H1 (cell line): ENCODE measurements around the gene CXCL12. TPM values are rescaled to one million over a fixed set of nuclear protein-coding genes. Genes with fewer than 3 reads are reported as not detected.

Experiments used
- CTCF ChIA-PET: fragments of 300-600 bp; sonication (Branson Sonifier 250); formaldehyde crosslinking; loops from one replicate; lab custom pipeline; 2021; ENCODE audit not compliant: partially characterized antibody; lab: Charles Lee
- POLR2A ChIA-PET: fragments of 300-600 bp; sonication (Branson Sonifier 250); formaldehyde crosslinking; loops from one replicate; lab custom pipeline; 2021; ENCODE audit warnings: inconsistent platforms; ENCODE audit not compliant: partially characterized antibody; lab: Charles Lee
- DNase-seq, 2 experiments: peaks; one replicate each; pipeline versions ENCODE4 v3.0.0 to v3.0.0-alpha.2; 2010 to 2022; ENCODE audit warnings: low spot score in 2 of 2, low read depth in 1 of 2, mixed read lengths in 1 of 2
- FAIRE-seq: peaks from 2 replicates; lab custom pipeline; 2011; peaks lifted over from hg19 to GRCh38; lab: Jason Lieb, UNC
- H2AFZ ChIP-seq: 2 replicates; pipeline ENCODE4 v1.8.1; 2012; ENCODE audit warnings: low read length, inconsistent platforms
- H2AK5ac ChIP-seq: 2 replicates; pipeline ENCODE4 v1.6.1; 2013; ENCODE audit warnings: low read depth, low read length
- H2BK120ac ChIP-seq: replicated peaks from 2 replicates; pipeline ENCODE3; 2013; ENCODE audit warnings: low read depth, low read length, inconsistent platforms
- H2BK12ac ChIP-seq: 2 replicates; pipeline ENCODE4 v1.6.1; 2013; ENCODE audit warnings: low read depth, low read length
- H2BK15ac ChIP-seq: 2 replicates; pipeline ENCODE4 v1.6.1; 2013; ENCODE audit warnings: low read length
- H2BK20ac ChIP-seq: 2 replicates; pipeline ENCODE4 v1.6.1; 2013; ENCODE audit warnings: low read length
- H2BK5ac ChIP-seq: 2 replicates; pipeline ENCODE4 v1.6.1; 2013; ENCODE audit warnings: low read depth, low read length
- H3K14ac ChIP-seq: 2 replicates; pipeline ENCODE4 v1.6.1; 2013; ENCODE audit warnings: inconsistent platforms; ENCODE audit not compliant: insufficient read length
- H3K18ac ChIP-seq: 2 replicates; pipeline ENCODE4 v1.6.1; 2013; ENCODE audit warnings: low read length; ENCODE audit errors: extremely low read depth
- H3K23ac ChIP-seq: 2 replicates; pipeline ENCODE4 v1.6.1; 2013; ENCODE audit warnings: inconsistent platforms; ENCODE audit not compliant: insufficient read length
- H3K23me2 ChIP-seq: 2 replicates; pipeline ENCODE4 v1.6.1; 2013; ENCODE audit warnings: low read depth, low read length
- H3K27ac ChIP-seq: 2 replicates; pipeline ENCODE4 v1.6.1; 2011; ENCODE audit warnings: low read depth, low read length, inconsistent platforms
- H3K27me3 ChIP-seq, 4 experiments: replicated peaks in 1 of 4; 1 replicate in 1 of 4; 2 replicates in 3 of 4; pipeline versions ENCODE4 v1.6.1 to v1.8.1; 2011 to 2013; ENCODE audit warnings: low read length in 3 of 4, mild to moderate bottlenecking in 3 of 4, inconsistent platforms in 2 of 4, mixed read lengths in 2 of 4, moderate library complexity in 1 of 4; ENCODE audit not compliant: control insufficient read depth in 3 of 4, insufficient read depth in 3 of 4; ENCODE audit errors: extremely low read depth in 1 of 4
- H3K36me3 ChIP-seq, 4 experiments: 2 replicates each; pipeline versions ENCODE4 v1.6.1 to v1.8.1; 2011 to 2013; ENCODE audit warnings: mild to moderate bottlenecking in 4 of 4, low read length in 3 of 4, moderate library complexity in 2 of 4, control low read depth in 1 of 4, inconsistent platforms in 1 of 4; ENCODE audit not compliant: insufficient read depth in 4 of 4, control insufficient read depth in 2 of 4
- H3K4ac ChIP-seq: replicated peaks from 2 replicates; pipeline ENCODE3; 2013; ENCODE audit warnings: low read length, low read depth, mixed read lengths, inconsistent platforms; ENCODE audit not compliant: insufficient read length
- H3K4me1 ChIP-seq, 4 experiments: replicated peaks in 1 of 4; 1 replicate in 1 of 4; 2 replicates in 3 of 4; pipeline versions ENCODE4 v1.6.1 to v1.8.1; 2011 to 2013; ENCODE audit warnings: low read length in 3 of 4, inconsistent platforms in 2 of 4, mixed read lengths in 1 of 4; ENCODE audit not compliant: insufficient read depth in 4 of 4, control insufficient read depth in 3 of 4
- H3K4me2 ChIP-seq, 2 experiments: 2 replicates each; pipeline versions ENCODE4 v1.6.1 to v1.8.1; 2011 to 2013; ENCODE audit warnings: low read depth in 2 of 2, low read length in 2 of 2, control low read depth in 1 of 2, inconsistent platforms in 1 of 2, mild to moderate bottlenecking in 1 of 2; ENCODE audit not compliant: insufficient read depth in 1 of 2
- H3K4me3 ChIP-seq, 4 experiments: fragments of 200-600, 300-600 bp in 1 of 4; sonication (generic), shearing (Covaris generic), sonication (Bioruptor Twin) in 1 of 4; 2 replicates each; pipeline versions ENCODE4 v1.5.1 to v1.8.1; 2011 to 2016; ENCODE audit warnings: low read length in 4 of 4, low read depth in 3 of 4, control low read depth in 2 of 4, inconsistent platforms in 2 of 4, mild to moderate bottlenecking in 2 of 4, mixed read lengths in 1 of 4, moderate library complexity in 1 of 4; ENCODE audit not compliant: insufficient read depth in 2 of 4; ENCODE audit errors: extremely low read depth in 1 of 4
- H3K56ac ChIP-seq: replicated peaks from 2 replicates; pipeline ENCODE3; 2013; ENCODE audit warnings: low read depth, mild to moderate bottlenecking, mixed read lengths, low read length, inconsistent platforms; ENCODE audit not compliant: insufficient read length
- H3K79me1 ChIP-seq: 2 replicates; pipeline ENCODE4 v1.6.1; 2013; ENCODE audit warnings: low read depth, low read length, control low read depth
- H3K79me2 ChIP-seq, 2 experiments: 2 replicates each; pipeline versions ENCODE4 v1.6.1 to v1.8.1; 2012 to 2013; ENCODE audit warnings: low read length in 2 of 2, mild to moderate bottlenecking in 2 of 2, inconsistent platforms in 1 of 2; ENCODE audit not compliant: insufficient read depth in 2 of 2, control insufficient read depth in 1 of 2
- H3K9ac ChIP-seq, 4 experiments: replicated peaks in 1 of 4; 1 replicate in 1 of 4; 2 replicates in 3 of 4; pipeline versions ENCODE4 v1.6.1 to v1.8.1; 2011 to 2013; ENCODE audit warnings: low read depth in 3 of 4, low read length in 3 of 4, control low read depth in 2 of 4, mild to moderate bottlenecking in 2 of 4, moderate library complexity in 2 of 4, inconsistent platforms in 1 of 4; ENCODE audit errors: extremely low read depth in 1 of 4
- H3K9me3 ChIP-seq, 2 experiments: 2 replicates each; pipeline versions ENCODE4 v1.6.1 to v1.8.1; 2012 to 2013; ENCODE audit warnings: mild to moderate bottlenecking in 2 of 2, moderate library complexity in 2 of 2, control low read depth in 1 of 2, inconsistent platforms in 1 of 2, low read depth in 1 of 2, low read length in 1 of 2, mixed read lengths in 1 of 2; ENCODE audit not compliant: insufficient read depth in 2 of 2
- H4K20me1 ChIP-seq, 2 experiments: replicated peaks in 1 of 2; 2 replicates each; pipeline versions ENCODE3 to v1.8.1; 2011 to 2013; ENCODE audit warnings: inconsistent platforms in 2 of 2, low read length in 2 of 2, mild to moderate bottlenecking in 1 of 2; ENCODE audit not compliant: insufficient read depth in 2 of 2, control insufficient read depth in 1 of 2
- H4K5ac ChIP-seq: 2 replicates; pipeline ENCODE4 v1.6.1; 2013; ENCODE audit warnings: low read length, low read depth, mixed read lengths, inconsistent platforms; ENCODE audit not compliant: insufficient read length
- H4K8ac ChIP-seq: 2 replicates; pipeline ENCODE4 v1.8.0; 2013; ENCODE audit warnings: mild to moderate bottlenecking, moderate library complexity, low read length, inconsistent platforms; ENCODE audit not compliant: insufficient read depth; ENCODE audit errors: extremely low read depth
- H4K91ac ChIP-seq: replicated peaks from 2 replicates; pipeline ENCODE3; 2013; ENCODE audit warnings: low read length, mixed read lengths, inconsistent platforms; ENCODE audit not compliant: insufficient read length
- CHD2 ChIP-seq: IDR thresholded peaks from 2 replicates; pipeline ENCODE4 v1.6.1; 2012; ENCODE audit warnings: low read length, improper control_type of control experiment
- GABPA ChIP-seq: IDR thresholded peaks from 2 replicates; pipeline ENCODE4 v1.6.1; 2011; ENCODE audit warnings: mild to moderate bottlenecking, low read length, moderate library complexity, borderline replicate concordance; ENCODE audit not compliant: insufficient read depth
- JUND ChIP-seq: IDR thresholded peaks from 2 replicates; pipeline ENCODE4 v1.6.1; 2011; ENCODE audit warnings: mild to moderate bottlenecking, improper control_type of control experiment, low read length
- NRF1 ChIP-seq: IDR thresholded peaks from 2 replicates; pipeline ENCODE4 v1.6.1; 2011; ENCODE audit warnings: mild to moderate bottlenecking, low read depth, low read length, improper control_type of control experiment
- SIRT6 ChIP-seq: IDR thresholded peaks from one replicate; pipeline ENCODE4 v1.7.1; 2012; ENCODE audit warnings: low read length, inconsistent platforms
- SRF ChIP-seq: IDR thresholded peaks from 2 replicates; pipeline ENCODE4 v1.6.1; 2011; ENCODE audit warnings: mild to moderate bottlenecking, low read depth, low read length, moderate library complexity
- TCF12 ChIP-seq: IDR thresholded peaks from 2 replicates; pipeline ENCODE4 v1.6.1; 2011; ENCODE audit warnings: low read depth, mild to moderate bottlenecking, low read length
- YY1 ChIP-seq: IDR thresholded peaks from 2 replicates; pipeline ENCODE4 v1.6.1; 2011; ENCODE audit warnings: low read depth, mild to moderate bottlenecking, low read length
- WGBS, 2 experiments: shearing (Covaris generic) in 1 of 2; methylation state at CpG; one replicate each; pipeline versions ENCODE4 v1.1.6 to v1.1.7; 2013 to 2015; ENCODE audit warnings: low lambda C conversion rate in 2 of 2, mixed read lengths in 2 of 2, inconsistent platforms in 1 of 2, low coverage in 1 of 2, missing lambda C conversion rate in 1 of 2; ENCODE audit not compliant: insufficient replicate concordance in 2 of 2, insufficient coverage in 1 of 2, insufficient read length in 1 of 2; ENCODE audit errors: extremely low coverage in 1 of 2, missing lambda C conversion rate in 1 of 2; 5-methylcytosine and 5-hydroxymethylcytosine counted together
- polyA plus RNA-seq, 7 experiments: library from polyadenylated mRNA; depleted of rRNA in 3 of 7; stranded (reverse) in 5 of 7; unstranded in 2 of 7; fragments of >200 nt in 5 of 7; fragments of 200-250 nt in 2 of 7; gene quantifications; 1 replicate in 5 of 7; 2 replicates in 1 of 7; 4 replicates in 1 of 7; pipeline versions ENCODE4 v1.2.1 to v1.2.3, GENCODE V29; 2011 to 2013; ENCODE audit warnings: missing spikeins in 2 of 7, mixed read lengths in 2 of 7
- total RNA-seq: library from RNA; stranded (reverse); fragmentation: NEBNext Ultra II Directional; extraction: Animal tissue kit (Norgen Biotek cat#: 25700); gene quantifications from 2 replicates; pipeline ENCODE4 v1.2.1, GENCODE V29; 2021

The CXCL12 gene
- total and polyA plus RNA-seq, 2 of the 8 experiments (the other 6 are each of a cell fraction or from before 2014, with no cell fraction given) = 51.4 to 53.8 TPM

GRCh38 chr10:44378626-44379025 is 6.3 kb downstream of the CXCL12 start:
- no peak overlapping the region for H3K4me2 ChIP-seq
- no peak overlapping the region for H3K4ac ChIP-seq
- no peak overlapping the region for H2BK15ac ChIP-seq
- peaks cover 4 to 60% (median 16%) of the 10 kb centered on the region in 4 experiments for H3K36me3 ChIP-seq
- H3K9ac ChIP-seq = no peak overlapping the region
- no peak overlapping the region for H4K8ac ChIP-seq
- no peak overlapping the region; the same call in 1 of the 2 replicates for H2BK20ac ChIP-seq
- no peak overlapping the region for H3K23ac ChIP-seq
- no peak overlapping the region for H4K5ac ChIP-seq
- H3K4me3 ChIP-seq = no peak overlapping the region
- H4K20me1 ChIP-seq = peaks cover 0 to 9% of the 10 kb centered on the region in 2 experiments
- H3K56ac ChIP-seq = no peak overlapping the region
- no peak overlapping the region for H2BK12ac ChIP-seq
- POLR2A ChIA-PET = interaction anchor here (1.7 to 6.5 kb wide), 2 partner anchors 8 to 16 kb away, joined by 4 to 60 read pairs; no protein-coding TSS in a partner anchor
- H3K23me2 ChIP-seq = peaks cover 11% of the 10 kb centered on the region; the same call in 1 of the 2 replicates
- CTCF ChIA-PET = interaction anchor here (0.7 to 3.3 kb wide), 5 partner anchors 8 to 240 kb away, joined by 3 to 18 read pairs (median 5); no protein-coding TSS in a partner anchor
- H3K18ac ChIP-seq = no peak overlapping the region
- no peak overlapping the region for H2BK120ac ChIP-seq
- no peak overlapping the region for H3K27ac ChIP-seq
- H2BK5ac ChIP-seq = no peak overlapping the region
- H2AFZ ChIP-seq = no peak overlapping the region
- FAIRE-seq (no peak), DNase-seq (no peak)
- no peak overlapping the region for H2AK5ac ChIP-seq
- no peaks in the 10 kb centered on the region for H3K9me3 ChIP-seq
- no peak overlapping the region for H3K14ac ChIP-seq
- peaks cover 0 to 6% (median 3%) of the 10 kb centered on the region in 4 experiments; a peak in 5 of 7 replicates for H3K27me3 ChIP-seq
- H3K79me1 ChIP-seq = peaks cover 8% of the 10 kb centered on the region
- WGBS, 2 experiments = 95% methylated on average over 14 of the region's 14 CpGs; no CpG with 5 or more reads in 1 of the 2 experiments
- peaks cover 19 to 27% (median 20%) of the 10 kb centered on the region in 4 experiments for H3K4me1 ChIP-seq
- H3K79me2 ChIP-seq = peaks cover 6 to 42% of the 10 kb centered on the region in 2 experiments; a peak in 2 of 4 replicates
- TF ChIP-seq CHD2 = no peak
- no peak for TF ChIP-seq SRF
- no peak for TF ChIP-seq SIRT6
- no peak for TF ChIP-seq TCF12
- TF ChIP-seq NRF1 = no peak
- no peak for TF ChIP-seq YY1
- no peak for TF ChIP-seq JUND
- TF ChIP-seq GABPA = no peak
- H4K91ac ChIP-seq = no peak overlapping the region
